Endometrium (tissue), 2 donors: ENCODE data around the gene GPC1.

ENCODE experiments used
- FAIRE-seq: peaks from 2 replicates; lab custom pipeline; 2012; peaks lifted over from hg19 to GRCh38; lab: Jason Lieb, UNC
- donor health status: control.
- donor health status: control.

GPC1 gene

DNA sequence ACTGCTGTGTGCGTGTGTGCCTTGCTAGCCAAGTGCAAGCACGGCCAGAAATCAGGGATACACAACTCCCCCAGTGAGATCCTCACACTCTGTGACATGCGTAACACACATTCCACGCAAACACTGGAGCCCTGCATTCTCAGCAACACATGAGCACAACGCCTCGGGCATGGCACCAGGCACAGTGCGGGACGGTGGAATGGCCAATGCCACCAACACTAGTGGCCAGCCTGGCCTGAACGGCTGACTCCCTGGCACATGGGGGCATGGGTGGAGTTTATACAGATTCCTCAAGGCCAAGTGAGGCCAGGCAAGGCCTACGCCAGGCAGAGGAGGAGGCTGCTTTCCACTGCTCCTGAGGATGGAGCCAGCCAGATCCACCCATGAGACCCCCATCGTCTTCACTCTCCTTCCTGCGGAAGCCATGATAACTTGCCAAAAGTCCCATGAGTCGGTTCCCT lies 66.1 kb downstream of the GPC1 start:
- no peak for FAIRE-seq

DNA sequence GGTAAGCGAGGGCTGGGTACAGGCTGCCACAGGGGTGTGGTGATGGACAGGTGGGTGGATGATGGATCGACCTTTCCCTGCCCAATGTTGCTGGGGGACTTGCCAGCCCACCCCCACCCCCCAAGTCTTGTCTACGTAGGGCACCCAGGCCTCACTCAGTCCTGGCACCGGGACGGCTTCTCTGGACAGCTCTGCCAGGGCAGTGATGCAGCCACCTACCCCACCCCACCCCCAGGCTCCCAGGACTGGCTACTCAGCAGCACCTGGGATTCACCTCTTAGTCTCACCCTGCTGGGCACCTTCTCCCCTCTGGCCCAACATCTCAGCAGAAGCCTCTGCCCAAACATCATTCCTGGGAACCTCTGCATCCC lies 66.6 kb downstream of the GPC1 start:
- FAIRE-seq: no peak

DNA sequence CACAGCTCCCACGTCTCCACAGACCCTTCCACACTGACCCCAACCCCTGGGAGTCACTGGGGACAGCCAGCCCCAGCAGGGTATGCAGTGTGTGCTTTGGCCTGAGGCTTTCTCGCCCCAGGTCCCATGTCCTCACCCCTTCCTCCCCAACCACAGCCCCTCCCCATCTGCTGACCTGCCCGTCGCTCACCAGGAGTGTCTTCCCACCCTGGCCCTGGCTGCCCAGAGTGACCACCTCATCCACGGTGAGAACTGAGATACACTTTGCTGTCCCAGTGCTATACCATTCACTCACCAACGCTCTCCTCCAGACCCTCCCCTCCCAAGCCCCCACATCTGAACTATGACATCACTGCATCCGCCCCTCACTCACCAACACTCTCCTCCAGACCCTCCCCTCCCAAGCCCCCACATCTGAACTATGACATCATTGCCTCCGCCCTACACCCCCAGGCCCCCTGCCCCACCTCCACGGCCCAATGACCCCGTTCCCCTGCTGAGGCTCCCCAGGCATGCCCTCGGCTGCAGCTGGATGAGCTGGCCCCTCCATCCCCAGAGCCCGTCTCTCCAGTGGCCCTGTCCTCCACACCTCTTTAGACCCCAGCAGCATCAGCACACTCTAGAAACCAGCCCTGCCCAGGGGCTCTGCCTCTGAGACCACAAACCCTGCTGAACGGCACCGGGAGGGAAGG lies 67.1 kb downstream of the GPC1 start:
- no peak for FAIRE-seq

DNA sequence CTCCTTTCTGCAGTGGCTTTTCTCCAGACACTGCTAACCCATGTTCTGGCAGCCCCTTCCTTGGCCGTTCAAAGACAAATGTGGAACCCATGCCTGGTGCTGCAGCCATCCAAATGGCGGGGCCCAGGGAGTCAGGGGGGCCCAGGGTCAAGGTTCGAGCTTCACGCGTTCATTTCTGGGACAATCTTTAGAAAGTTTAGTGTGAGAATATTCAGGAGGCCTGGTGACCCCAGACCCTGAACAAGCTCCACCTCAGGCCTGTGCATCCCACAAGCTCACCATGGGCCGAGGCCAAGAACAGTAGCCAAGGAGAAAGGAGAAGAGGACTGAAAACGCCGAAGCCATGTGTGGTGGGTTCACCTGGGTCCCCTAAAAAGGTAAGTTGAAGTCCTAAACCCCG lies 67.9 kb downstream of the GPC1 start:
- no peak for FAIRE-seq

DNA sequence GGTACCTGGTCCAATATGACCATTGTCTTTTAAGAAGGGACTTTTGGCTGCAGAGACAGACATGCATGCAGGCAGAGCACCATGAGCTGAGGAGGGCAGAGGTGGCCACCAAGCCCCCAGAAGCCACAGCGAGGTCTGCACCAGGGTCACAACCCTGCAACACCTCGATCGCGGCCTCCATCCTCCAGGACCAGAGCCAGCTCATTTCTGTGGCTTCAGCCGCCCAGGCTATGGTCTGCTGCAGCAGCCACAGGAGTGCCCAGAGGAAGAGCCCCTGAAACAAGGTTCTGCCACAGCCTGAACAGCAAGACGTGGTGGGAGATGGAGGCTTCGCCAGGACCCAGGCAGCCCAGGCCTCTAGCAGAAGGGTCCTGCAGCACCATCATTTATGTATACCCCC lies 68.4 kb downstream of the GPC1 start:
- FAIRE-seq: no peak

DNA sequence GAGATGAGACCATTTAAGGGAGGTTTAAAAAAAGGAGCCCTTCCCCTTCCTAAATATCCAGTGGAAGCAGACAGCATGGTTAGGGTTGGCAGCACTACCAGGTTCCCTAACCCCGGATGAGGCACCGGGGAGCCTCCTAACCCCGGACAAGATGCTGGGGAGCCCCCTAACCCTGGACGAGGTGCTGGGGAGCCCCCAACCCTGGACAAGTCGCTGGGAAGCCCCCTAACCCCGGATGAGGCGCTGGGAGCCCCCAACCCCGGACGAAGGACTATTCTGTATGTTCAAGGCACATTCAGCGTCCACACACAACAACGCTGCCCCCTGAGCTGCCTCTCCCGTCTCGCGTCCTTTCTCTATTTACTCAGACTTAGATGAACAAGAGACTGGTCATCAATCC lies 70.4 kb downstream of the GPC1 start:
- no peak for FAIRE-seq

DNA sequence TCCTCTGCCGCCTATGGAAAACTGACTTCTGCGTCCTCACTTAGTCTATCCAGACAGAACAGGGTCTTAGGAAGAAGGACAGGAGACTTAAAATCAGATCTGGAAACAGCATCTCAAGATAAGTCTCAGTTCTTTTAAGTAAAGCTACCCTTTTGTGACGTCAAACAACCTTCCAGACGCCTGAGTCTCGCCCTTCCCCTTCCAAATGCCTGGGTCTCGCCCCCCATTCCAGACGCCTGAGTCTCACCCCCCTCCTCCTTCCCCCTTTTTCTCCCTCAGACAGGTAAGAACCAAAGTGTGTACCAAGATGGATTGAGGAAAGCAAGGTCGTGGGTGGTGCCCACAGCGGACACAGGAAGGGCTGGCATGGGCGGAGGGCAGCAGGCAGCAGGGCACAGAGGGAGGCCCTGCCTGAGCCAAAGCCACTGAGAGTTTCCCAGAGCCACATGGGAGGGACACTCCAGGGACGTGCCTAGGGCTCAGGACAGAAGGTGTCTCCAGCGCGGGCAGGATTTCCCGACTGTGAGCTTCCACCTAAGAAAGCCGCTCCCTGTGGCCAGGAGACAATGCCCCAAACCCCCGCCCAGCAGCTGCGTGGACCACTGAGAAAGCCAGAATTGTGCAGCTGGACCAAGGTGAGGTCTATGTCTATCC lies 71.1 kb downstream of the GPC1 start:
- no peak for FAIRE-seq

DNA sequence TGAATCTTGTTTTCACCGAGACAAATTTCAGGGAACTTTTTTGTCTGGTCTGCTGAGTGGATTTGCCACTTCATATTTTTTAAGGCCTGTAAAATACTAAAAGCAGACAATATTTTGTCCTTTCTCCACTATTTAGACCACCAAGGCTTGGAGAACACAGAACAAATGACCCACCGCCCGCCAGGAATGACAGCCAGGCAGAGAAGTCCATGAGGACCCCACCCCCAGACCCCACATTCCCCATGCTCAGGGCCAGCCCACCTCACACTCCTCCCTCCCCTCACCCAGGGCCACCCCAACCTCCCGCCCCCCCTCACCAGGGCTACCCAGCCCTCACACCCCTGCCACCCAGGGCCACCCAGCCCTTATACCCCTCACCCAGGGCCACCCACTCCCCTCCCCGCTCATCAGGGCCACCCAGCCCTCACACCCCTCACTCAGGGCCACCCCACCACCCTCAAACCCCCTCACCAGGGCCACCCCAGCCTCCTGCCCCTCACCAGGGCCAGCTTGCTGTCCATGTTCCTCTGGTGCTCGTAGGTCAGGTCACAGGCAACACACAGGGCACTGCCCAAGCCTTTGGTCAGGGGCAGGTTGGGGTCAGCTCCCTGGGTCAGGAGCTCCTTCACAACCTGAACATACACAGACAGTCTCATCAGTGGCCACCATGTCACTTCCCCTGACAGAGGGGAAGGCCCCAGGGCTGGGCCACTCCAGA lies 71.8 kb downstream of the GPC1 start:
- no peak for FAIRE-seq

DNA sequence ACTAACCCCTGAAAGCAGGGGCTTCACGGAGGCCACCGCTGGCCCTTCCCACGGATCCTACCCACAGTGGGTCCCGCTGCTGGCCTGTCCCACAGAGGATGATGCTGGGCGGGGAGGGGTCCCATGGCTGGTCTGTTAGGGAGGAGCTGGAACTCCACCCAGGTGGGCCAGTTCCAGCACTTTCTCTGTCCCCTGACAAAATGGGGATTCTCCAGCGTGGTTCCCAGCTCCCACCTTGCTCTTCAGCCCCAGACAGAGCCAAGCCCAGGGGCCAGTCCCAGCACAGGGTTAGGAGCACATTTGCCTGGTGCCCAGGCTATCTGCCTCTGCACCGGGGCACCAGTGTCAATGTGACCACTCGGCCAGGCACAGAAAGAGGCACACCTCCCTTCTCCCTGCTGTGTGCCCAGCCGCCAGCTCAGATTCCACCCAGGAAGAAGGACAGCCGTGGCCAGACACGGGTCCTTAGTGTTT lies 72.4 kb downstream of the GPC1 start:
- FAIRE-seq: no peak

DNA sequence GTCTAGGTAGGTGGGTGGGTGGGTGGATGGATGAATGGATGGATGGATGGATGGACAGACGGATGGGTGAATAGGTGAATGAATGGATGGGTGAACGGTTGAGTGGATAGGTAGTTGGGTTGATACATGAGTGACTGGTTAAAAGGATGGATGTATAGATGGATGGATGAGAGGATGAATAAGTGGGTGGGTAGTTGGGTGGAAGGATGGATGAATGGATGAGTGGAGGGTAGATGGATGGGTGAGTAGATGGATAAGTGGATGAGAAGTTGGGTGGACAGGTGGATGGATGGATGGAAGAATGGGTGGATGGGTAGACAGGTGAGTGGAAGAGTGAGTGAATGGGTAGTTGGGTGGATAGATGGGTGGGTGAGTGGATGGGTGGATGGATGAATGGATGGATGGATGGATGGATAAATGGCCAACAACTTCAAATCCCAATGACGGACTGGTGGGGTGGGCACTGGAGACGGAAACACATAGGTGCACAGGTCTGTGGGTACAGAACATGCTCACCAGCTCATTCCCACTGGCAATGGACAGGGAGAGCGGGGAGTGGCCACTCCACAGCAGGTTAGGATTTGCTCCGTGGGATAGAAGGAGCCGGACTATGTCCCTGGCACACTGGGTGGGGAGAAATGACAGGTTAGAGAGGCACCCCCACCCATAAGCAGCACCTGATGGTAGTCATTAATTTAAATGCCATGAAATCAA lies 73.5 kb downstream of the GPC1 start:
- no peak for FAIRE-seq

DNA sequence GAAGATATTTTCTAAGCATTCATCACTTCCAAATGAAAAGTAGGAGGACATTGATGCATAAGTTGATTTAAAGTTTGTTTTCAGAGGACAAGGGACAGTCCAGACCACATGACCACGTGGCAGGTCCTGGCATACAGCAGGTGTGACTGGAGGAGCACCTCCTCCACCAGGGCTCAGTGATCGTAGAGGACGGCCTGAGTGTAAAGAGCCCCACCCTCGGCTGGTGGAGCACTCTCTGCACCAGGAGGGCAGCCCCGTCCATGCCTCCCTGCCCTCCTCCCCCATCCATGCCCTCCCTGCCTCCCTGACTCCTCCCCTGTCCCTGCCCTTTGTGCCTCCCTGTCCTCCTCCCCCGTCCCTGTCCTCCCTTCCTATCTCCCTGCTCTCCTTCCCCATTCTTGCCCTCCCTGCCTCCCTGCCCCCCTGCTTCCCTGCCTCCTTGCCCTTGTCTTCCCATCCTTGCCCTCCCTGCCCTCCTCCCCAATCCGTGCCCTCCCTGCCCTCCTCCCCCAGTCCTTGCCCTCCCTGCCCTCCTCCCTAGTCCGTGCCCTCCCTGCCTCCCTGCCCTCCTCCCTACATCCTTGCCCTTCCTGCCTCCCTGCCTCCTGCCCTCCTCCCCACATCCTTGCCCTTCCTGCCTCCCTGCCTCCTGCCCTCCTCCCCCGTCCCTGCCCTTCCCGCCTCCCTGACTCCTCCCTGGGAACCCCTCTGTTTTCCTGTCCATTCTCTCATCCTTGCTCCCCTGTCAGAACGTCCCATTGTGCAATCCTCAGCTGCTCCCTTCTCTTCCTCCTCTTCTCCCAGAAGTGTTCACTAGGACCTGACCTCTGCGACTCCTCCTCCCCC lies 74.4 kb downstream of the GPC1 start:
- FAIRE-seq: no peak

DNA sequence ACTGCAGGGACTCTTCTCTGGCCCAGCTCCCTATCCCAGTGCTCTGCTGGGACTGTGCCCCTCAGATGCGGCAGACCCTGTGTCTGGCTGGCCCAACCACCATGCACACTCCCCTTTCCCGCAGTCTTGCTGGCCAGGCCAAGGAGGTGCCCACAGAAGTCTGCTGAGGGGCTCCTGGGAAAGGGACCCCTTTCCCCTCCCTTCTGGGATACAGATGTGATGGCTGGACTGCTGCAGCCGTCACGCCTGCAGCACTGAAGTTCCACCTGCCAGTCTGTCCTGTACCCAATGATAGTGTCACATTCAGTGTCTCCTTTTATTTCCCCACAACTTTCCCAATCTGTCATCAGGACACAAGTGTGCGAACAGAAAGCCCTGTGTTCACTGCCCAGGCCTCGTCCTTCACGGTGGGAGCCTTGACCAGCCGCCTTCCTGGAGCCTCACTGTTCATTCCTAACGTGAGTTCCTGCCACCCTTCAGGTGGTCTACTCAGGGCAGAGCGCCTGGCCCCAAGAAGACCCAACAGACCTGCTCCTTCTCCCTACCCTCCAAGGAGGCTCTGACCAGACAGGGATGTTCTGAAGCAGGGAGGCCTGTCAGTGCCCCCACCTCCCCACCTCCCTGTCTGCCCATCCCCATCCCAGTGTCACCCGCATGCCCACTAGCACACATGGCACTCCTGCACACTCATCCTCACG lies 75.2 kb downstream of the GPC1 start:
- no peak for FAIRE-seq

DNA sequence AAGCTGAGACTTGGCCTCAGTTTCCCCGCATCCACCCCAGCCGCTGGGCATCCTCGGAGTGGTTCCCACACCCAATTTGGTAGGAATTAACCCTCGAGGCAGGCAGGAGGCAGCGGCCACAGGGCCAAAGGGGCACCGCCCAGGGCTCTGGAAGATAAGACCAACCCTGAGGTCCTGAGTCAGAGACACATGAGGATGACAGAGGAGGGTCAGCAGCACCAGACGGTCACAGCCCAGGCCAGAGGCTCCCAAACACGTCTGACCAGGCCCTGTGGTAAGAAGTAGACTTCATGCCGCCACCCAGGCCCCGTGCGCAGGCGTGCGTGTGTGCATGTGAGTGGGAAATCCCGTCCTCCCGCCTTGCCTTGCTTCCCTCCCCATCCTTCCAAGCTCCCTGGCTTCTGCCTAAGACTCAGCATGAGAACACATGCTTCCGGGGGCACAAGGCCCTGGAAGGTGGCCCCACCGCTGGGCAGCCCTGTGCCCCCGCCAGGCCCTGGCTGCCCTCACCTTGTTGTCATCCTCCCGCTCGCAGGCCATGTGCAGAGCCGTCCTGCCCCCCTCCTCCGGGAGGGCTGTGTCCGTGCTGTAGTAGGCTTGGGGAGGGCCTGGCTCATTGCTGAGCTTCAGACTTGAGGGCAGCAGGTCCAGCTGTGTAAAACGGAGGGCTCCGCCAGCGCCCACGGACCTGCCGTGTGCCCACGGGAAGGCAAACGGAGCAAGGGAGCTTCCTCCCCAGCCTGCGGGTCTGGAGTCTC lies 76.1 kb downstream of the GPC1 start:
- no peak for FAIRE-seq

DNA sequence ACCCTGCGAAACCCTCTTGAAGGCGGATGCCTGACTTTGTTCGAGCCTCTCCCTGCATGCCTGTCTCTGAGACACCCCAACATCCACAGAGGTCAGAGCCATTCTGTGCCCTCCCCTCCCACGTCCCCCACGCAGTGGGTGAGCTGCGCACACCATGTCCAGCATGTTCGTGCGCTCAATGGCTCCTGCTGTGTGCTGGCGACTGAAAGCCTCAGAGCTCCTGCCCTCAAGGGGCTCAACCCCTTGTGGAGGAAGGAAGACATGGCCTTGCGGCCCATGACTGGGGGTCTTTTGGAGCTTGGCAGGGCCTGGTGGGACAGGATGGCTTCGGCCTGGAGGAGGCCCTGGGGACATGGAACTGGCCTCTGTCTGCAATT lies 76.6 kb downstream of the GPC1 start:
- FAIRE-seq: no peak

DNA sequence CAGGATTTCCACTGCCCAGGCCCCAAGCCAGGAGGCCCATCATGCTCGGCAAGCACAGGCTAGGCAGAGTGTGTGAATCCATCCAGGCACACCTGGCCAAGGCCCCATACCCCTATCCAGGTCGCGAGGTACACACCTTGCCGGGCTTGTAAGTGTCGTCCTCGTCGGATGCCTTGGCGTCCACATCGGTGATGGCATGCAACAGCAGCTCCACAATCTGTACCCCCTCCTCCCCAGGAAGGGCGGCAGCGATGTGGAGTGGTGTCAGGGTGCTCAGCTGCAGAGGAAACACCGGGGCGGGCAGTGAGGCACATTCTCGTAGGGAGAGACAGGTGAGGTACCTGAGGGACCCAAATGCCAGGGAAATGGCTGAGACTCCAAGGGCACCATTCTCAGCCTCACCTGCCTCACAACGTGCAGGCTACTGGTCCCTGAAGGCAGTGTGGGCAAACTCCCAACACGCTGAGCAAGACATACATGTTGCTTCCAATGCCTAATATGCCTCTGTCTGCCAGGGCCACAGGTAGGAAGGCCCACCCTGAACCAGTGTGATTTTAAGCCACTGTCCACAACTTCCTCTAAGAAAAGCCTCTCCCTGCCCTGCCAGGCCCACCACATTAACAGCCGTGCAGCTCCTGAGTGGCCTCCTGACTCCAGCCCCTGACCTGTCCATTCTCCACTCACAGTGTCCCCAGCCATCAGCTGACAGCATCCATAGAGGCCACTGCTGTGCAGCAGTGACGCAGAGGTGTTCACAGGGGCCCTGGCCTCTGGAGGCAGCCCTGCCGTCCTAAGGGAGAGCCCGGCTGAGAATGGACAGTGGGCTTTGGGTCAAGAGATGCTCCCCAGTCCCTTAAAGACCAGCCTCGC lies 77.4 kb downstream of the GPC1 start:
- no peak for FAIRE-seq

DNA sequence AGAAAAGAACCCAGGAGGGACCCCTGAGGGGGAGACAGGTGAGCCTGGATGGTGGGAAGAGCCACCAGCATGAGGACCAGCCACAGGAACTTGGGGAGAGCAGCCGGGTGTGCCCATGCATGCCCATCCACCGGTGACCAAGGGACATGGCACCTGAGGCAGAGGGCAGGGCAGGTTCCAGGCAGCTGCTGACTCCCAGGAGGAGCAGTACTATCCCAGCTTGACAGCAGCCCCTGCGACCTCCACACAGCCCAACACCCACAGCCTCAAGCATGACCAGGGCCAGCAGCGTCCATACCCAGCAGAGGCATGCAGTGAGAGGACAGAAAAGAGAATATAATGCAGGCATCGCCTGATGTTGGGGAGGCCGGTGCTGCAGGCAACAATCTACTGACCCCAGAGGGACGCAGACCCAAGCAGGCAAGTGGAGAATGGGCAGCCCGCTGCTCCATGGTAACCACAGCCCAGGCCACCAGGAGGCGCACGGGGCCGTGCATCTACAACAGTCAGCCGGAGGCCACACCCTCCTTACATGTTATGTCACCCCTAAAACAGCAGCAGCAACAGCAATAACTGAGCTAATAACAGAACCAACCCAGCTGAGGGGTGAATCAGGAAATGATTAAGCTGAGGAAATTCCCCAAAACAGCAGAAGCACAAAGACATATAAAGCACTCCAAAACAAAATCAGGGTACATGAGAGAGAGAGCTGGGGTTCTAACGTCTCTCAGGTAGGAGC lies 78.3 kb downstream of the GPC1 start:
- FAIRE-seq: no peak

DNA sequence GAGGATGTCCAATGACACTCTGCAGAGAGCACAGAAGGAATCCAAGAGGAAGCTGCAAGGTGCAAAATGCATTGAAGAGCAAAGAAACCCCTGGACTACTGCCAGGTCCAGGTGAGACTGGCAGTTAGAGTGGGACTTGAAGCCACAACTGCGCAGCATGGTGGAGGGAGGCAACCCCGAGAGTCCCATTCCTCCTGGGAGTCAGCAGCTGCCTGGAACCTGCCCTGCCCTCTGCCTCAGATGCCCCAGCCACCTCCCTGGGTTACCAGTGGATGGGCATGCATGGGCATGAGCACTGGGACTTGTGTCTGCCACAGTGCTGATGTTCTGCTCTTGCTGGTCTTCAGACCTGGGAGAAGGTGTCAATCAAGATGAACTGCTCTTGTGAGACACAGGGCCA lies 79.2 kb downstream of the GPC1 start:
- no peak for FAIRE-seq

DNA sequence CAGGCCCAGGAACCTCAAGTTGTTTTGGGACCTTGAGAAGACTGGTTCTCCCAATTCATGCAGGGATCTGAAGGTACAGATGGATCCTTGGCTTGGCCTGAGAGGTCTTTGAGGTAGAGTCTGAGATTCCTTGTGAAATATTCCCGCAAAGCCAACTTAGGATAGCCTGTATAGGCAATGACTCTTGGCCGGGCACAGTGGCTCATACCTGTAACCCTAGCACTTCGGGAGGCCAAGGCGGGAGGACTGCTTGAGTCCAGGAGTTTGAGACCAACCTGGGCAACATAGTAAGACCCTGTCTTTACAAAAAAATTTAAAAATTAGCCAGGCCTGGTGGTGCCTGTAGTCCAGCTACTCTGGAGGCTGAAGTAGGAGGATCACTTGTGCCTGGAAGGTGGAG lies 81.9 kb downstream of the GPC1 start:
- FAIRE-seq: no peak
